ENCODE results near the gene MTX3. TPM values are rescaled to one million over a fixed set of nuclear protein-coding genes. Genes with fewer than 3 reads are reported as not detected.

Gene MTX3
- polyA plus RNA-seq, 4 donors: 1.9 to 17.0 (median 4.3) TPM

GRCh38 chr5:79975422-79975821, 15.6 kb downstream of the MTX3 start:
- no peak for FAIRE-seq
- H3K27ac ChIP-seq (ENCODE audit: low read depth in 1 of 3, low read length in 2 of 3): no peak overlapping the region
- 95 to 98% (median 96%) methylated on average over 5 of the region's 5 CpGs for WGBS, 3 donors

GRCh38 chr5:79974886-79975285, 16.2 kb downstream of the MTX3 start:
- FAIRE-seq (no peak), DNase-seq (no peak)
- H3K4me1 ChIP-seq (ENCODE audit: control insufficient read depth in 3 of 3, insufficient read depth in 2 of 3, low read depth in 1 of 3, low read length in 2 of 3): no peaks in the 10 kb centered on the region
- no peaks in the 10 kb centered on the region for H3K27me3 ChIP-seq (ENCODE audit: control insufficient read depth in 3 of 3, insufficient read depth in 3 of 3, low read length in 3 of 3)
- no peak overlapping the region for H3K4me3 ChIP-seq (ENCODE audit: low read depth in 1 of 3, low read length in 3 of 3)
- 84 to 98% (median 91%) methylated on average over 2 of the region's 2 CpGs for WGBS, 3 donors
- H3K9me3 ChIP-seq (ENCODE audit: control insufficient read depth in 2 of 2, insufficient read depth in 1 of 2, low read depth in 1 of 2, low read length in 1 of 2): no peaks in the 10 kb centered on the region
- no peak overlapping the region for H3K27ac ChIP-seq (ENCODE audit: low read depth in 1 of 3, low read length in 2 of 3)
- peaks cover 0 to 6% (median 2%) of the 10 kb centered on the region in 3 donors for H3K36me3 ChIP-seq (ENCODE audit: control insufficient read depth in 3 of 3, insufficient read depth in 2 of 3, low read depth in 1 of 3, low read length in 3 of 3)

More at GRCh38 chr5:79975422-79975821, 15.6 kb downstream of the MTX3 start:
- Histone ChIP-seq H3K27me3 (ENCODE audit: control insufficient read depth in 3 of 3, insufficient read depth in 3 of 3, low read length in 3 of 3) (no peaks in the 10 kb centered on the region), H3K4me1 (ENCODE audit: control insufficient read depth in 3 of 3, insufficient read depth in 2 of 3, low read depth in 1 of 3, low read length in 2 of 3) (no peaks in the 10 kb centered on the region), H3K36me3 (ENCODE audit: control insufficient read depth in 3 of 3, insufficient read depth in 2 of 3, low read depth in 1 of 3, low read length in 3 of 3) (peaks cover 0 to 6% (median 2%) of the 10 kb centered on the region in 3 donors), H3K4me3 (ENCODE audit: low read depth in 1 of 3, low read length in 3 of 3) (no peak overlapping the region), H3K9me3 (ENCODE audit: control insufficient read depth in 2 of 2, insufficient read depth in 1 of 2, low read depth in 1 of 2, low read length in 1 of 2) (no peaks in the 10 kb centered on the region)
- no peak for DNase-seq

- no peak overlapping the region for H3K4me3 ChIP-seq (ENCODE audit: low read depth in 1 of 3, low read length in 3 of 3)
- FAIRE-seq: no peak
- DNase-seq: no peak
- no peak overlapping the region for H3K27ac ChIP-seq (ENCODE audit: low read depth in 1 of 3, low read length in 2 of 3)
- H3K4me1 ChIP-seq (ENCODE audit: control insufficient read depth in 3 of 3, insufficient read depth in 2 of 3, low read depth in 1 of 3, low read length in 2 of 3): no peaks in the 10 kb centered on the region
- H3K9me3 ChIP-seq (ENCODE audit: control insufficient read depth in 2 of 2, insufficient read depth in 1 of 2, low read depth in 1 of 2, low read length in 1 of 2): no peaks in the 10 kb centered on the region
- H3K36me3 ChIP-seq (ENCODE audit: control insufficient read depth in 3 of 3, insufficient read depth in 2 of 3, low read depth in 1 of 3, low read length in 3 of 3): peaks cover 0 to 6% (median 2%) of the 10 kb centered on the region in 3 donors
- 74 to 77% (median 74%) methylated on average over 3 of the region's 3 CpGs for whole genome bisulfite sequencing, 3 donors
- H3K27me3 ChIP-seq (ENCODE audit: control insufficient read depth in 3 of 3, insufficient read depth in 3 of 3, low read length in 3 of 3): peaks cover 0 to 3% (median 0%) of the 10 kb centered on the region in 3 donors
Observed at GRCh38 chr5:79973996-79974395, 17.1 kb downstream of the MTX3 start.

GRCh38 chr5:79973511-79973910, 17.6 kb downstream of the MTX3 start:
- peaks cover 0 to 3% (median 0%) of the 10 kb centered on the region in 3 donors for H3K27me3 ChIP-seq (ENCODE audit: control insufficient read depth in 3 of 3, insufficient read depth in 3 of 3, low read length in 3 of 3)
- no peaks in the 10 kb centered on the region for H3K4me1 ChIP-seq (ENCODE audit: control insufficient read depth in 3 of 3, insufficient read depth in 2 of 3, low read depth in 1 of 3, low read length in 2 of 3)
- H3K36me3 ChIP-seq (ENCODE audit: control insufficient read depth in 3 of 3, insufficient read depth in 2 of 3, low read depth in 1 of 3, low read length in 3 of 3): peaks cover 0 to 6% (median 2%) of the 10 kb centered on the region in 3 donors
- no peak for FAIRE-seq
- no peak overlapping the region for H3K27ac ChIP-seq (ENCODE audit: low read depth in 1 of 3, low read length in 2 of 3)
- H3K9me3 ChIP-seq (ENCODE audit: control insufficient read depth in 2 of 2, insufficient read depth in 1 of 2, low read depth in 1 of 2, low read length in 1 of 2): no peaks in the 10 kb centered on the region
- 56 to 72% (median 63%) methylated on average over 3 of the region's 3 CpGs for WGBS, 3 donors
- H3K4me3 ChIP-seq (ENCODE audit: low read depth in 1 of 3, low read length in 3 of 3): no peak overlapping the region
- no peak for DNase-seq

GRCh38 chr5:79971156-79971555, 19.9 kb downstream of the MTX3 start:
- Histone ChIP-seq H3K36me3 (ENCODE audit: control insufficient read depth in 3 of 3, insufficient read depth in 2 of 3, low read depth in 1 of 3, low read length in 3 of 3) (peaks cover 0 to 2% (median 0%) of the 10 kb centered on the region in 3 donors), H3K4me3 (ENCODE audit: low read depth in 1 of 3, low read length in 3 of 3) (no peak overlapping the region), H3K27me3 (ENCODE audit: control insufficient read depth in 3 of 3, insufficient read depth in 3 of 3, low read length in 3 of 3) (peaks cover 0 to 7% (median 0%) of the 10 kb centered on the region in 3 donors), H3K9me3 (ENCODE audit: control insufficient read depth in 2 of 2, insufficient read depth in 1 of 2, low read depth in 1 of 2, low read length in 1 of 2) (no peaks in the 10 kb centered on the region), H3K27ac (ENCODE audit: low read depth in 1 of 3, low read length in 2 of 3) (no peak overlapping the region), H3K4me1 (ENCODE audit: control insufficient read depth in 3 of 3, insufficient read depth in 2 of 3, low read depth in 1 of 3, low read length in 2 of 3) (no peaks in the 10 kb centered on the region)
- FAIRE-seq (no peak), DNase-seq (no peak)
- WGBS, 3 donors: 78 to 83% (median 79%) methylated on average over 4 of the region's 4 CpGs

- no peak overlapping the region for H3K4me3 ChIP-seq (ENCODE audit: low read depth in 1 of 3, low read length in 3 of 3)
- no peak overlapping the region for H3K27ac ChIP-seq (ENCODE audit: low read depth in 1 of 3, low read length in 2 of 3)
- H3K4me1 ChIP-seq (ENCODE audit: control insufficient read depth in 3 of 3, insufficient read depth in 2 of 3, low read depth in 1 of 3, low read length in 2 of 3): no peaks in the 10 kb centered on the region
- DNase-seq (no peak), FAIRE-seq (no peak)
- H3K27me3 ChIP-seq (ENCODE audit: control insufficient read depth in 3 of 3, insufficient read depth in 3 of 3, low read length in 3 of 3): peaks cover 0 to 7% (median 0%) of the 10 kb centered on the region in 3 donors
- no peaks in the 10 kb centered on the region for H3K9me3 ChIP-seq (ENCODE audit: control insufficient read depth in 2 of 2, insufficient read depth in 1 of 2, low read depth in 1 of 2, low read length in 1 of 2)
- 90 to 93% (median 92%) methylated on average over 5 of the region's 5 CpGs for WGBS, 3 donors
- H3K36me3 ChIP-seq (ENCODE audit: control insufficient read depth in 3 of 3, insufficient read depth in 2 of 3, low read depth in 1 of 3, low read length in 3 of 3): no peaks in the 10 kb centered on the region
Observed at GRCh38 chr5:79966448-79966847, 24.6 kb downstream of the MTX3 start.

- H3K9me3 ChIP-seq (ENCODE audit: control insufficient read depth in 2 of 2, insufficient read depth in 1 of 2, low read depth in 1 of 2, low read length in 1 of 2): no peaks in the 10 kb centered on the region
- 61 to 69% (median 69%) methylated on average over 7 of the region's 7 CpGs for WGBS, 3 donors
- no peaks in the 10 kb centered on the region for H3K4me1 ChIP-seq (ENCODE audit: control insufficient read depth in 3 of 3, insufficient read depth in 2 of 3, low read depth in 1 of 3, low read length in 2 of 3)
- no peak for FAIRE-seq
- H3K27ac ChIP-seq (ENCODE audit: low read depth in 1 of 3, low read length in 2 of 3): no peak overlapping the region
- no peak for DNase-seq
- H3K4me3 ChIP-seq (ENCODE audit: low read depth in 1 of 3, low read length in 3 of 3): no peak overlapping the region
- H3K27me3 ChIP-seq (ENCODE audit: control insufficient read depth in 3 of 3, insufficient read depth in 3 of 3, low read length in 3 of 3): peaks cover 0 to 4% (median 0%) of the 10 kb centered on the region in 3 donors
- no peaks in the 10 kb centered on the region for H3K36me3 ChIP-seq (ENCODE audit: control insufficient read depth in 3 of 3, insufficient read depth in 2 of 3, low read depth in 1 of 3, low read length in 3 of 3)
Observed at GRCh38 chr5:79964136-79964535, 26.9 kb downstream of the MTX3 start.

- Histone ChIP-seq H3K4me3 (ENCODE audit: low read depth in 1 of 3, low read length in 3 of 3) (no peak overlapping the region), H3K4me1 (ENCODE audit: control insufficient read depth in 3 of 3, insufficient read depth in 2 of 3, low read depth in 1 of 3, low read length in 2 of 3) (no peaks in the 10 kb centered on the region), H3K27me3 (ENCODE audit: control insufficient read depth in 3 of 3, insufficient read depth in 3 of 3, low read length in 3 of 3) (peaks cover 0 to 4% (median 0%) of the 10 kb centered on the region in 3 donors), H3K9me3 (ENCODE audit: control insufficient read depth in 2 of 2, insufficient read depth in 1 of 2, low read depth in 1 of 2, low read length in 1 of 2) (no peaks in the 10 kb centered on the region), H3K27ac (ENCODE audit: low read depth in 1 of 3, low read length in 2 of 3) (no peak overlapping the region), H3K36me3 (ENCODE audit: control insufficient read depth in 3 of 3, insufficient read depth in 2 of 3, low read depth in 1 of 3, low read length in 3 of 3) (no peaks in the 10 kb centered on the region)
- 58 to 70% (median 60%) methylated on average over 10 of the region's 10 CpGs for WGBS, 3 donors
- DNase-seq (no peak), FAIRE-seq (no peak)
Observed at GRCh38 chr5:79963261-79964061, 27.6 kb downstream of the MTX3 start.

Measured in small intestine (tissue), 7 donors.